OCI-LY1 (cell line): ENCODE measurements around the gene STRA6.

Experiments used
- H2AFZ ChIP-seq: fragments of 200-600 bp; sonication (generic), shearing (Covaris generic); 2 replicates; pipeline ENCODE4 v1.6.0; 2014; ENCODE audit warnings: antibody characterized with exemption, mild to moderate bottlenecking, low read length
- H3F3A ChIP-seq: fragments of 200-600 bp; sonication (generic), shearing (Covaris generic); 2 replicates; pipeline ENCODE4 v1.6.0; 2014; ENCODE audit warnings: mild to moderate bottlenecking, antibody characterized with exemption, low read length, moderate library complexity; ENCODE audit not compliant: insufficient read depth
- H3K27ac ChIP-seq: fragments of 200-600 bp; sonication (generic); 2 replicates; pipeline ENCODE4 v1.5.1; 2014; ENCODE audit warnings: low read length, mixed run types, mild to moderate bottlenecking, low read depth; ENCODE audit not compliant: poor library complexity, severe bottlenecking
- H3K27me3 ChIP-seq: fragments of 200-600 bp; sonication (generic); 2 replicates; pipeline ENCODE4 v1.6.0; 2014; ENCODE audit warnings: antibody characterized with exemption, mild to moderate bottlenecking, low read length, moderate library complexity; ENCODE audit not compliant: insufficient read depth
- H3K36me3 ChIP-seq: fragments of 200-600 bp; sonication (generic); 2 replicates; pipeline ENCODE4 v1.6.1; 2014; ENCODE audit warnings: mild to moderate bottlenecking, antibody characterized with exemption, low read length, moderate library complexity, mixed read lengths; ENCODE audit not compliant: insufficient read depth
- H3K4me1 ChIP-seq: fragments of 200-600 bp; sonication (generic); 2 replicates; pipeline ENCODE4 v1.5.1; 2014; ENCODE audit warnings: mild to moderate bottlenecking, low read length, moderate library complexity; ENCODE audit not compliant: insufficient read depth, severe bottlenecking
- H3K4me2 ChIP-seq: fragments of 200-600 bp; sonication (generic), shearing (Covaris generic); 2 replicates; pipeline ENCODE4 v1.6.1; 2014; ENCODE audit warnings: low read length
- H3K4me3 ChIP-seq: fragments of 200-600 bp; sonication (generic); 2 replicates; pipeline ENCODE4 v1.5.1; 2014; ENCODE audit warnings: low read length, low read depth, mild to moderate bottlenecking, mixed read lengths; ENCODE audit not compliant: poor library complexity, severe bottlenecking
- H3K79me2 ChIP-seq: fragments of 200-600 bp; shearing (Covaris generic); 2 replicates; pipeline ENCODE4 v1.6.1; 2016; ENCODE audit warnings: mixed run types, low read length, mixed read lengths; ENCODE audit not compliant: insufficient read depth
- H3K9ac ChIP-seq: fragments of 200-600 bp; sonication (generic), shearing (Covaris generic); 2 replicates; pipeline ENCODE4 v1.6.1; 2014; ENCODE audit warnings: mild to moderate bottlenecking, low read length, mixed read lengths
- H3K9me2 ChIP-seq: fragments of 200-600 bp; sonication (generic), shearing (Covaris generic); 2 replicates; pipeline ENCODE4 v1.6.1; 2014; ENCODE audit warnings: low read depth, mild to moderate bottlenecking, low read length, mixed read lengths
- H3K9me3 ChIP-seq: fragments of 200-600 bp; shearing (Covaris generic); 2 replicates; pipeline ENCODE4 v1.6.1; 2014; ENCODE audit warnings: low read length, mixed read lengths
- H4K20me1 ChIP-seq: fragments of 200-600 bp; sonication (generic), shearing (Covaris generic); 2 replicates; pipeline ENCODE4 v1.6.0; 2016; ENCODE audit warnings: mild to moderate bottlenecking, low read length; ENCODE audit not compliant: insufficient read depth
- CTCF ChIP-seq: fragments of 200-600 bp; sonication (generic), shearing (Covaris generic); IDR thresholded peaks from 2 replicates; pipeline ENCODE4 v1.5.1; 2017; ENCODE audit warnings: mild to moderate bottlenecking, antibody characterized with exemption, low read length, moderate library complexity, mixed read lengths
- EZH2 ChIP-seq: fragments of 200-600 bp; sonication (generic), shearing (Covaris generic); IDR thresholded peaks from 2 replicates; pipeline ENCODE4 v1.8.0; 2017; ENCODE audit warnings: borderline replicate concordance, mixed run types, mild to moderate bottlenecking, antibody characterized with exemption, low read length, moderate library complexity, mixed read lengths

Gene STRA6

GRCh38 chr15:74146277-74146800 lies 56.2 kb downstream of the STRA6 start:
- Histone ChIP-seq H3K9ac (no peak overlapping the region), H3K9me2 (no peaks in the 10 kb centered on the region), H3K4me3 (no peak overlapping the region), H3K4me2 (no peak overlapping the region), H3K27ac (no peak overlapping the region), H3K27me3 (no peaks in the 10 kb centered on the region), H3K9me3 (no peaks in the 10 kb centered on the region), H3F3A (no peaks in the 10 kb centered on the region), H3K79me2 (no peaks in the 10 kb centered on the region), H4K20me1 (no peaks in the 10 kb centered on the region), H2AFZ (no peak overlapping the region), H3K36me3 (no peaks in the 10 kb centered on the region), H3K4me1 (no peaks in the 10 kb centered on the region)
- TF ChIP-seq EZH2 (no peak), CTCF (no peak)

- no peaks in the 10 kb centered on the region for H3K4me1 ChIP-seq
- H2AFZ ChIP-seq: no peak overlapping the region
- no peaks in the 10 kb centered on the region for H3K79me2 ChIP-seq
- no peaks in the 10 kb centered on the region for H3F3A ChIP-seq
- H3K27ac ChIP-seq: no peak overlapping the region
- H4K20me1 ChIP-seq: no peaks in the 10 kb centered on the region
- no peak for TF ChIP-seq EZH2
- no peak for TF ChIP-seq CTCF
- no peak overlapping the region for H3K4me3 ChIP-seq
- no peak overlapping the region for H3K4me2 ChIP-seq
- no peaks in the 10 kb centered on the region for H3K27me3 ChIP-seq
- H3K36me3 ChIP-seq: no peaks in the 10 kb centered on the region
- H3K9me2 ChIP-seq: no peaks in the 10 kb centered on the region
- no peaks in the 10 kb centered on the region for H3K9me3 ChIP-seq
- no peak overlapping the region for H3K9ac ChIP-seq
These were observed 58.3 kb downstream of the STRA6 start for GRCh38 chr15:74144153-74144775.

- no peak for TF ChIP-seq CTCF
- TF ChIP-seq EZH2: no peak
- H3K4me3 ChIP-seq: no peak overlapping the region
- no peaks in the 10 kb centered on the region for H4K20me1 ChIP-seq
- no peaks in the 10 kb centered on the region for H3K4me1 ChIP-seq
- no peak overlapping the region for H2AFZ ChIP-seq
- H3K36me3 ChIP-seq: no peaks in the 10 kb centered on the region
- H3K27me3 ChIP-seq: no peaks in the 10 kb centered on the region; the same call in 1 of the 2 replicates
- no peak overlapping the region for H3K4me2 ChIP-seq
- H3F3A ChIP-seq: no peaks in the 10 kb centered on the region
- no peaks in the 10 kb centered on the region for H3K9me3 ChIP-seq
- no peak overlapping the region for H3K27ac ChIP-seq
- H3K9me2 ChIP-seq: no peaks in the 10 kb centered on the region
- no peaks in the 10 kb centered on the region for H3K79me2 ChIP-seq
- no peak overlapping the region for H3K9ac ChIP-seq
These were observed 61.0 kb downstream of the STRA6 start for GRCh38 chr15:74141591-74141990.
